Body of pancreas (tissue), 4 donors: ENCODE results near the gene ANKS1B.

Source experiments
- POLR2A ChIP-seq, 3 donors: fragments of 450-650 bp; IDR thresholded peaks; one replicate each; pipeline ENCODE4 v1.6.1; 2016; ENCODE audit warnings: antibody characterized with exemption in 3 of 3, mild to moderate bottlenecking in 2 of 3
- TF ChIP-seq, protein P1 (sequence below), 7 experiments: fragments of 450-650 bp in 4 of 7; fragments of 200-600 bp in 3 of 7; sonication (generic) in 3 of 7; IDR thresholded peaks; one replicate each; pipeline ENCODE4 v1.5.1; 2016 to 2019; ENCODE audit warnings: antibody characterized with exemption in 7 of 7

DNA sequence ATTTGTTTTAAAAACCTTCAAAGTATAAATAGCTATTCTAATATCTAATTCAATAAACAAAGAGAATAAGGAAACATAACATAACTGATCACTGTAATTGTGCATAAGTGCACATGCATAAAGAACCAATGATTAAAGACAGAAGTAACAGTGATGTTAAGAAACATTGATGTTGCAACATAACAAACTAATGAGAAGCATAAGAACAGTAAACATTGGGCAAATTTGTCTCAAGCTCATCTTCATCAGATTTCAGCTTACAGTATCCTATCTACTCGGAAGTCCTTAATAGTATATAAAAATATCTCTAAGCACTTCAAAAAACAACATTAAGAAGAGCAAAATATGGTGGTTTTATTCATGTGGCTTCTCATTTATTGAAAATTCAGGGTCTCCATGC lies 239.6 kb downstream of the ANKS1B start:
- TF ChIP-seq POLR2A (IDR thresholded peaks at IDR 0.05), result no peak
- TF ChIP-seq, protein P1, sequence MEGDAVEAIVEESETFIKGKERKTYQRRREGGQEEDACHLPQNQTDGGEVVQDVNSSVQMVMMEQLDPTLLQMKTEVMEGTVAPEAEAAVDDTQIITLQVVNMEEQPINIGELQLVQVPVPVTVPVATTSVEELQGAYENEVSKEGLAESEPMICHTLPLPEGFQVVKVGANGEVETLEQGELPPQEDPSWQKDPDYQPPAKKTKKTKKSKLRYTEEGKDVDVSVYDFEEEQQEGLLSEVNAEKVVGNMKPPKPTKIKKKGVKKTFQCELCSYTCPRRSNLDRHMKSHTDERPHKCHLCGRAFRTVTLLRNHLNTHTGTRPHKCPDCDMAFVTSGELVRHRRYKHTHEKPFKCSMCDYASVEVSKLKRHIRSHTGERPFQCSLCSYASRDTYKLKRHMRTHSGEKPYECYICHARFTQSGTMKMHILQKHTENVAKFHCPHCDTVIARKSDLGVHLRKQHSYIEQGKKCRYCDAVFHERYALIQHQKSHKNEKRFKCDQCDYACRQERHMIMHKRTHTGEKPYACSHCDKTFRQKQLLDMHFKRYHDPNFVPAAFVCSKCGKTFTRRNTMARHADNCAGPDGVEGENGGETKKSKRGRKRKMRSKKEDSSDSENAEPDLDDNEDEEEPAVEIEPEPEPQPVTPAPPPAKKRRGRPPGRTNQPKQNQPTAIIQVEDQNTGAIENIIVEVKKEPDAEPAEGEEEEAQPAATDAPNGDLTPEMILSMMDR (IDR thresholded peaks at IDR 0.05), result no peak
